GM19324 (cell line): Measurements from ENCODE around the gene ETV6.

Experiments
- ATAC-seq: cut with Tn5 transposase; IDR thresholded peaks from one replicate; pipeline ENCODE4 v1.9.1; 2021; ENCODE audit warnings: mild to moderate bottlenecking, moderate library complexity; ENCODE audit not compliant: unreplicated experiment, low FRiP score

The ETV6 gene

DNA sequence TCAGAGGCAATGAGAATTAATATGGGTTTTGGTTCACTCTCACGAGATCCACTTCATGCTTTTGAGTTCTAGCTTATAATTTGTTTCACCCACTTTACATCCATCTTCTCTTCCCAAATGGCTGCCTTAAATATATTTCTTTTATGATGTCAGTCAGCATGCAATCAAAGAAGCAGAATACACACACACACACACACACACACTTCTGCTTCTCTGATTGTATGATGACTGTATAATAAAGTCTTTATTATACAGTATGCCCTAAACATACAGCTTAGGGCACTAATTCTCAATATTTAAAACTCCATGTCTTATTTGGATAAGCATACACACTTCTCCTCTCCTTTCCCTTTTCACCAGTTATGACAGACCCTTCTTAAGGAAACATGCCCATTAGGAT is 6.7 kb upstream of the ETV6 start:
- no peak for ATAC-seq

DNA sequence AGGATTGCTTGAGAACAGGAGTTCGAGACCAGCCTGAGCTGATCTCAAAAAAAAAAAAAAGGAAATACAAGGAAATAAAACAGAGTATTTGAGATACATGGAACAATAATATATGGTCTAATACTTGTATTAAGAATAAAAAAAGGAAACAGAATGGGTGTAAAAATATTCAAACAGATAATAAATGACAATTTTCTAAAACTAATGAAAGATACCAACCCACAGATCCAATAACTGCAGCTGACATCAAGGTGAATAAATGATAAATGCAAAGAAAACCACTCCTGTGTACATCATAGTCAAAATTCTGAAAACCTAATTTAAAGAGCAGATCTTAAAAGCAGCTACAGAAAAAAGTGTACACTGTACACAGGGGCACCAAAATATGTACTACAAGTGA is 4.1 kb upstream of the ETV6 start:
- ATAC-seq: no peak

DNA sequence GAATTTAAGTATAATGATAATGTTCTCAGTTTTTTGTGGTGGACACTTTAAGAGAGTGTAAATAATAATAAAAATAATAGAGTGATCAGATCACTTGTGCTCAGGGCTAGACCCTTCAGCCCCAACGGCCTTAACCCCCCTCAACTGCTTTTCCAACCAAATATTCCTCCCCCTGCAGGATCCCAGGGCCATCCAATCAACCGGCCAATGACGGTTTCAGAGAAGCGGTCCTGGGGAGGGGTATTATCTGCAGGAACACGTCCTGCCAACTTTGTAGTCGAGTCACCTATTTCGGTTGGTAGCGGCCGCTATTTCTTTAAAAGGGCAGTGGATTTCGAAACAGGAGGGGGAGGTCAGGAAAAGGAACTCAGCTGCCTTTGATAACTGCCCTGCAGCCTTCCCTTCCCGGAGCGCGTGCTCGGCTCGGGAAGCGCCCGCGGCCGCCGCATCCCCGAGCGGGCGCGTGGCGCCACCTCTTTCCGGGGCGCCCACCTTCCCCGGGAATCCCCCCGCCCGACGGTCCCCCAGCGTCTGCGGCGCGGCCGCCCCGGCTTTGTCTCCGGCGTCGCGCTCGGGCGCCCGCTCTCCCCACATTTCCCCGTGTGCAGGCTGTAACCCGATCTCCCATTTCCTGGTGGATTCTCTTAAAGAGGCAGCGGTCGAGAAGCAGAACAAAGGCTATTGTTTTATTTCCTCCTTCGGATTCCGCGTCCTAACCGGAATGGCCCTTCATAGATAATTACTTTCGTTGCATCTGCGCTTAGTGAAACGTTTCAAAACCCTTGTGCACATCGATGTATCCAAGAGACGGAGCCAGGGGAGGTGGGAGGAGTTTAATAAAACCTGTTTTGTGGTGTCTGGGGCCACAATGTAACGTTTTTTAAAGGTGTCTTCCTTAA is 711 bp upstream of the ETV6 start:
- ATAC-seq: peak; percentile 27

DNA sequence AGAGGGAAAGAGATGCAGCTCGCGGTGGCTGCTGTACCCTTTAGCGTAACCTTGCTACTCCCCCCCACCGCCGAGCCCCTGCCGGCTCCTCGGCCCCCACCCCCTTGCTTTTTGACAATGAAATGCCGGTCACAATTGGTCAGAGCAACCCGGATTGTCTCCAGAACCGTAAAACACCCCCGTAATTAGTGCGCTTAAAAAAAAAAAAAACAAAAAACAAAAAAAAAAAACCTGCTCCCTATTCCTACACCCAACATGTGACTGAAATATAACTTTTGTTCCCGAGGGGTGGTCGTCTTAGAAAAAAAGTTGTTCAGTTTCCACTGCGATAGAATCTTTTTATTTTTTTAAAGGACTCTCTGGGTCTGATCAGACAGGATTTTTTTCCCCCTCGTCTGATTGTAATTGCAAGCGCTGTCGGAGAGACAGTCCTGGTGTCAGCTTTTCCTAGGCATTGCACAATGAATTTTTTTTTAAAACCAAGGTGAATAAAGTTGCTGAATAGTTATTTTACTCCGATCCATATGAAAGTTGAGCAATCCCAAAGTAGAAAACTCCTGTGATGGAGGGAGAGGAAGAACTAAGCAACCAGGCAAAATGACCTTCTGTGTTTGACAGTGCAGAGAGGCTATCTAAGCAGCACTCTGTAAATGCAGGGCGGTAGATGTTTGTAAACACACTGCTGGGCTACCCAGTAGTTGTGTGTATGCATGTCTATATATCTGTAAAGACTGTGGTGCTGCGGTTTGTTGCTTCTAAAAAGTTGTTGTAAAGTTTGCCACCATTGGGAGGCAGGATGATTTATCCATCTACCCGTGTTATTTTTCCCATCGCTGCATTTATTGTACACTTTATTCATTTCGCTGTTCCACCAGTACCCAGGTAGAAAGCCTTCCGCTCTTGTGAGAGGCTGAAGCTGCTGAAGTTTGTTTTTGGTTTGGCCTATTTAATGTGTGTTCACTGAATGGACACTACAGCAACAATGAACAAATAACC is 1.1 kb downstream of the ETV6 start:
- no peak for ATAC-seq

DNA sequence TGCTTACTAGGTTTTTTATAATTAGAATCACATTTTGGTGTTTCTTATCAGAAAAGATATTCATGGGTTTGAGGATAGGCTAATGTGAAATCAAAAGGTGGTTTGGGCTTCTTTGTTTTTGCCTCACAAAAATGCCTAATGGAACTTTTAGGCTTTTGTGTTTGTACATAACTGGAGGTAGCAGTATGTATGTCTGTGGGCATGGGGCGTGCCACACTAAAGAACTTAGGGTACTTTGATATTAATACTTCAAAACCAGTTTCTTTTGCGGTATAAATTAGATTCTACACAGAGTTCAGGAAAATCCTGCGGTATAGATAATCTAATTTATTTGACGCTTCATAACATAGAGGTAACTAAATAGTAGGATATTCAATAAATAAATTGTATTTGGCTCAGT is 1.9 kb downstream of the ETV6 start:
- no peak for ATAC-seq

DNA sequence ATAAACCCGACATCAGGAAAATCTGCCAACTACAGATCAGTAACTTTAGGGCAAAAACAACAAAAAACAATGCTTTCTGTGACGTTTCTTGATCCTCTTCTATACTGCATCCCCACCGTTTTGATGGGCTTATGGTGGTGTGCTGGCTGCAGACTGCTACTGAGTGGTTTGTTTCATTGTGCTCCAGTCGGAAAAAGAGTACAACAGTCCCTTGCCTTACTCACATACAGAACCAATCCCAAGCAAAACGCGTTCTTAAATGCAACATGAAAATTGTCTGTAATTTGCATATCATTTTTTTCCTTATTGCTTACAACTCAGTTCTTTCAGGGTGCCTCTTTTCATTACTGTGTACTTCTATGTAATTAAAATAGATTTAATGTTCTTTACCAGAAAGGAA is 2.3 kb downstream of the ETV6 start:
- ATAC-seq: no peak

DNA sequence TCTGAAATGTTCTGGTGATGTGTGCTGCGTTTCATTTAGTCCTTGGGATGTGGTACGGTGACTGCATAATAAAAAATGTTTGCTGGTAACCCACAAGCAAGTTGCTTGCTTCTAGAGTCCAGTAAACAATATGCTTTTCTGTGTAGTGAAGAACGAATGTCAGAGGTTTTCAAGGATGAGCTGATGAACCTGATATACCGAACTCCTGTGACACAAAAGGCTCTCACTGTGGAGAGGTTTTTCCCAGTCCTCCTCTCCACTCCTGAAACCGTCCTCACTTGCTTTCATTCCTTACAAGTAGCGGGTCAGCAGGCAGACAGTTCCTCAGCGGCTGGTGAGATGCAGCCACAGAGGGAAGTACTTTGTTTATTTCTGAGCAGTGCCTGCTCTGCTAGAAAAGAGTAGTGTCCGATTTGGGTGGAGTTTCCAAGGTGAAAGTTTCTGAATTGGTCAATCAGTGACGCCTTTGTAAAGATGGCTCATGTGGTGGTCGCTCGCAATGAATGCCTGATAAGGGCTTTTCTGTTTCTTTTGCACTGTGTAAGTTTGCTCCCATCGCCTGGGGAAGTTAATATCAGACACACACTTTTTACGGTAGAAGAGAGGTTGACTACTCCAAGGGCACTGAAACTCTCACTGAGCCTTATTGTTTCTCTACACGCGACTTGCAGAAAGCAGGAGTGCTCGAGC is 3.0 kb downstream of the ETV6 start:
- no peak for ATAC-seq

DNA sequence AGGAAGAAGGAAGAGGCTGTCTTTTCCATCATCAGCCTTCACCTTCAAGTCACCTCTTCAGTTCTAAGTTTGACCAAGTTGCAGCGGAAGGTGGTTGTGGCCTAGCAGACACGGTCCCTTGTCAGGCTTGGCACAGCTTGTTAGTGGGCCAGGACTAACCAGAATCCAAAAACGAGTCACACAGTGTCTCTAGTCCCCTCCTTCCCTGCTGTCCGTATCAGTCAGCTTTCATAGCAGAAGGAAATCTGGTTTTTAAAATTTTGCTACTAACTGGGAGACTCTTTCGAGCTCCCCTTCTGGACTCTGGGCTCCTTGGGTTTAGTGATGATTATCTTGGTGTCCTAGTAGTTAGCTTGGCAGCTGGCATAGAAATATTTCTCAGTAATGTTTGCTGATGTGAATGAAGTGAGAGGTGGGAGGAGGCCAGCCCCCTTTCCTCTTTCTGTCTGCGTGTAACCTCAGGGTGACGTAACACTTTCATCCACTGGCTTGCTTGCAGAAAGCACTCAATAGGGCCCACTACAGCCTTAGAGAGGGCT is 3.8 kb downstream of the ETV6 start:
- no peak for ATAC-seq

DNA sequence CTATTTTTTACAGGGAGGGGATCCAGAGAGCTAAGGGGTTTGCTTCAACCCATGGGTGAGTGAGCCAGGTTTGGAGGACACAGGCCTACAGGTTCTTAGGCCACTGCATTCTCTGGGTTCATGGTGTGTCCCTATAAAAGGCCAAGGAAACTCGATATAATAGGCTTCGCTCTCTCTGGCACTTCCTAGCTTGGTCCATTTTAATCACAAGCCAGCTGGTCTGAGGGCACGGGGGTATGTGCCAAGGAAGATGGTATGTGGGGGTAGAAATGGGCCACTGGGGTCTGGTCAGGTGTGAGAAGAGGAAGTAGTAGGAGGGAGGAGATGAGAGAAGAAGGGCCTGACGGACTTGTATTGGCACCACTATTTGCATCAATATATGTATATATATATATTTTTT is 4.9 kb downstream of the ETV6 start:
- no peak for ATAC-seq

DNA sequence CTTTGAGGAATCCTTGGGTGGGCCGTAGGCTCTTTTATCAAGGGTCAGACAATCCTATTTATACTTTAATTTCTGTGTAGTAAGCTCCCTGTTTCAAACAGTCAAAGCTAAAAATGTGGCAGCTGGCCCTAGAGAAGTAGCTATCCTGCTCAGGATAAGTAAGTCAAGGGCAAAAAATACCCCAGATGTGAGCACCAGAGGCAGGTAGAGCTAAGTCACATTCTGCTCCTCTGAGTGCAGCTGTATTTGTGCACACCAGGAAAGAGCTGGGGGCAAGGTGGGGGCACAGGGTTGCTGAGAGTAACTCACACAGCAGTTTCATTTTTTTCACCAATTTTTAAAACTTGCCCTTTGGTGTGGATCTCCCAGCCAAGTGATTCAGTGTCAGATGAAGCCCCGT is 5.3 kb downstream of the ETV6 start:
- ATAC-seq: no peak

DNA sequence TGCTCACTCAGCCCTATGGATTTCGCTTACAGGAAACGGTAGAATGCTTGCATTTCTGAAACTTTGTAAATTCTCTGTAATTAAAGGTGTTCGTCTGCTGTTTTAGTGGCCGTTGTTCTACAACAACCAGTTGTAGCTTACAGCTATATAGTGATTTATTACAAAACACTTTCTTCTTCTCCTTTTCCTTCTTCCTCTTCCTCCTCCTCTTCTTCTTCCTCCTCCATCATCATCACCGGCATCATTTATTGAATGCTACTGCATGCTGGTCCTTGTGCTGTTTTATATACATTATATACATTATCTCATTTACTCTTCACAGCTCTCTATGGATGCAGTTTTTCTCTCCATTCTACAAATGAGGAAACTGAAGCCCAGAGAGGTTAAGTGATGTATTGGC is 6.4 kb downstream of the ETV6 start:
- ATAC-seq: no peak

DNA sequence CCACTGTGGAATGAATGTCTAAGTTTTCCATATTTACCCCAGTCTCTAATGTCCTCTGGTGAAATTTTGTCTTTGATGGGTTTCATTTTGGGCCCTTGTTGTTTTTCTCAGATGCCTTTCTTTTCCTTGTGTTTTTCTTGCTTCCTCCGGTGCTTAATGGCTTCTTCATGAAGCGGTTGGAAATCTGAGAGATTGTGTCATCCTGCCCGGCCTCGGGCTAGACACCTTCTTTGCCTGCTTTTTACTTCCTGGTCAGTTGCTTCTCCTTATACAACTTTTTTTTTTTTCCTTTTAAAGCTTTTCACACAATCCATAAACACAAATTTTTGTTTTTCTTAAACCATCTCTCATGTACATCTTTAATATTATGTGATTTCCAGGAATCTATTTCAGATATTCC is 7.1 kb downstream of the ETV6 start:
- ATAC-seq: no peak

DNA sequence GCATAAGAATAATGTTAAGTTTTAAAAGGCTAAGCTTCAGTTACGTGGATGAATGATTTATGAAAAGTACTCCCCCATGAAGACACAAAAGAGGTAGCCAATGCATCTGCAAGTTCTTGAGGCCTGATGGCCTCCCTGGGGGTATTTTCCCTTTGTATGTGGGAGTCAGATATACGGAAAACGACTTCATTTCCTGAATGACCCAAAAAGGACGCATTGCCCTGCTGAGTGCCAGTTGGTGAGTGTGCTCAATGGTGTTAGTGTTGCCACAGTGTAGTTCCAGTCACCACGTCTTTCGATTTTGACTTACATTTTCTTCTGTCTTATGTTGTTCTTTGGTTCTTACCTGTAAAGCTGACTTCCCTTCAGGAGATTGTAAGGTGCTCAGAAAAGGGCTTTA is 8.0 kb downstream of the ETV6 start:
- ATAC-seq: no peak

DNA sequence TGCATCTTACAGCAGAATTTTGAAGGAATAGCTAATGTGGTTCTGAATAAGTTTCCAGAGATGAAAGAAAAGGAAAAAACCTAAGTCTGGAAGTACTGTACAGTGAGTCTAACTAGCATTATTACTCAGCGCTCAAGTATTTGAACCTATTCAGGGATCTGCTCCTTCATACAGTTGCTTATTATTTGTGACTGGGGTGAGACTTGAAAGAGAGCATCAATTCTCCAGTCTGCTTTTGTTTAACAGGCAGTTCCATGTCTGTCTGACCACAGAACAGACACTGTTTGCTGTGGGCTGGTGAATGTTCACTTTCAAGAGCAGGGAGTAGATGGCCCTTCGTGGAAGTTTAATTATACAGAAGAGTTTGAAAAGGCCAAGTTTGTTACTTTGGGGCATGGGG is 9.3 kb downstream of the ETV6 start:
- no peak for ATAC-seq

DNA sequence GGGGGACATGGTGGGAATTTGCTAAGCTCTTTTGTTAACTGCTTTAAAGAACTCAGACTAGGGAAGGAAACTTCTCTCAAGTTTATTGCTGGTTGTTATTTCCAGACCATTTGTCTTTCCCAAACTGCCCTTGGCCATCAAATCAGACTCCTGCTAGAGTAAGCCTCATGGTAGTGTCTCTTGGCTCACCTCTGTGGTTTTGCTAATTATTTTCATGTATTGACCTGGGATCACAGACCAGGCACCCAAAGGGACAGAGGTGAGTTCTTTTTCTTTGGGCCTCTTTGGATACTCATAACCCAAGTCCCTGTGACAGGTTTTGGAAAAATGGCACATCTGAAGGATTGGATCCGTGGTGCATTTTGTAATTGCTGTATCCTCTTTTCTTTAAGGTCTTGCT is 11.2 kb downstream of the ETV6 start:
- ATAC-seq: no peak

DNA sequence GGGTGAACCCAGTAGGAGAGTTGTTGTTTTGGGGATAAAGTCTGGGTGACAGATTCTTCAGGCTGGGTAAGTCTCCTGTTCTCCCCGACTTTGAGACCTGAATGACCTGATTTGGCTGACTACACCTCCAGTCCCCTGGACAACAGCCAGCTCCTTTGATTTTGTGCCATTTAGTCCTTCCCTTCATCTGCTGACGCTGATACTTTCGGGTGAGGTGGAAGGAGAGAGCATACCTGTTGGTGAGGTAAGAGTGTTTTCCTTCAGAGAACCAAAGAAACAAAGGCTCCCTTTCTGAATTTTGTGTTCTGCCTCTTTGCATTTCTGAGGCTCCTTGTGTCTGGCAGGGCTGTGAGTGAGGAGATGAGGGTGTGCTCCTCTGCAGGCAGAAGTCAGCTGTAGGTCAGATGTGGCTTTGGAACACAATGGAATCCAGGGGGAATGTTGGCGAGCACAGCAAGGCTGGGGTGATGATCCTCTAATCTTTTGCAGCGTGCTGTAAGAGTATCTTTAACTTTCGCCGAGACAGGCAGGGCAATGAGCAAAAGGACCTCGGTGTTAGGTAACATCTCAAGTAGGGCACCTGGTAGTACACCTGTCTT is 12.1 kb downstream of the ETV6 start:
- no peak for ATAC-seq

DNA sequence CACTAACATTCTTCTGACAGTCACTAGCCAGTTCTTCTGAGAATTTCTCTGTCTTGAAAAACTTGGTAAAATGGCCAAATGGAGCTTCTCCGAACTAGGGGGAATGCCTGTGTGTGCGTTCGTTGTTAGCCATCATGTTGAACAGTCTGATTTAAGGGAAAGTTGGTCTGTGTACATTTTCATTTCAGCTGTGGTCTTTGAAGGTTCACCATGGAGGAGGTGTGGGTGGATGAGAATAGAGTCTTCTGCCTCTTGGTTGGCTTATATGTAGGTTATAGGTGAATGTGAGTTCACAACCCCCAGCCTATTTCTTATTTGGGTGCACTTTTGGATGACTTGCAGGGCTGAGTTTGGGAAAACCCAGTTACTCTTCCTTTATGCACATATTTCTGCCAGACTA is 12.9 kb downstream of the ETV6 start:
- ATAC-seq: no peak

DNA sequence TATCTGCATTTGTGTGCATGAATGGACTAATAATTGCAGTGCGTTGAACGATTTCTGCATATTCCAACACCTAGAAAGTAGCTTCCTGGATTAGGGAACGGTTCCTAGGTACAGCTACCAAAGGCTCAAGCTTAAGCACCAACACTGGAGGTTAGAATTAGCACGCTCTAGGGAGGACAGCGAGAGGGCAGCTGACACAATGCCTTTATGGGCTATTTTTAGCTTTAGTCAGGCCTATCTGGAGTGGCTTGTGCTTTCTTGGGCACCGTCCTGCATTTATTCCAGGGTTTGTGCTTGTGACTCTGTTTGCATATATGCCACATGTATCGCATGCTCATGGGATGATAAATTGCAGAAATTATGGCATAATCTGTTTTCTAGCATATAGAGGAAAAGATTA is 13.7 kb downstream of the ETV6 start:
- no peak for ATAC-seq

DNA sequence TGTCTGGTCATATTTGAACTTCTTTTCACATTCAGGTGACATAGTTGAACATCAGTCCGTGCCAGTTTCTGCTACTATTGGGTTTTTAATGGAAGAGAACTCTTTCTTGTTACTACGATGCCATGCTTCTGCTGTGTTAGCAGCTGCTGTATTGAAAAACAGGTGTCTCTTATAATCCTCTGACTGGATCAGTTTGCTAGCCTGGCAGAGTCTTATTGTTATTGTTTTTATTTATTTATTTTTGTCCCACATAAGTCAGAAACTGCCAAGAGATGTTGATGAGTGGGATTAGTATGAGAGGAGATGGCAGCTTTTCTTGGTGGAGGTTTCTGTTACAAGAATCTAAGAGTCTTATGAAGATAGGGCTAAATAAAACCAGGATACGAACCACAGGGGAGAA is 14.6 kb downstream of the ETV6 start:
- ATAC-seq: no peak
